ENCODE results near the gene ZNHIT2.

ZNHIT2 gene

GRCh38 chr11:65134240-65134951 is 16.9 kb upstream of the ZNHIT2 start, which contains the start of gene SYVN1:
Gene SYVN1 (minus strand): TSS chr11:65134519. CDS start chr11:65133601, 918 bp downstream.
- DNase-seq (ENCODE audit: low read depth, low spot score) = peak; percentile 93

DNA sequence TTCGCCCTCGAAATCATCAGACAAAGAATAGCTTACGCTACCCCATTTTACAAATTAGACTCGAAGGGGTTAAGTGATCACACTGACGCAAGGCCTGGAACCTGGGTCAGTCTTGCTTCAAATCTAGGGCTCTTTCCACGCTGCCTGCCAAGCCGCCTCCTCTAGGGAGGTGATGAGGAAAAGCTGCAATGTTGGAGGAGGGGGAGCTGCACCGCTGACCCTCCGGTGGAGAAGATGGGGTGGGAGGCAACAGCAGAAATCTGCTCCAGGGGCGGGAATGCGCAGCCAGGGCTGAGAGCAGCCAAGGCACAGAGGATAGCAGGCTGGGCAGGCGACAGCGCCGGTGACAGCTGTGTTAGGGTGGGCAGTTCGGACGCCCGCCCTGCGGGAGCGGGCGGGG is 16.2 kb upstream of the ZNHIT2 start:
- no peak for DNase-seq (ENCODE audit: low read depth, low spot score)

GRCh38 chr11:65132988-65133700 is 15.6 kb upstream of the ZNHIT2 start:
- no peak for DNase-seq (ENCODE audit: low read depth, low spot score)

GRCh38 chr11:65132238-65132987 is 14.9 kb upstream of the ZNHIT2 start:
- DNase-seq (ENCODE audit: low read depth, low spot score) = no peak

DNA sequence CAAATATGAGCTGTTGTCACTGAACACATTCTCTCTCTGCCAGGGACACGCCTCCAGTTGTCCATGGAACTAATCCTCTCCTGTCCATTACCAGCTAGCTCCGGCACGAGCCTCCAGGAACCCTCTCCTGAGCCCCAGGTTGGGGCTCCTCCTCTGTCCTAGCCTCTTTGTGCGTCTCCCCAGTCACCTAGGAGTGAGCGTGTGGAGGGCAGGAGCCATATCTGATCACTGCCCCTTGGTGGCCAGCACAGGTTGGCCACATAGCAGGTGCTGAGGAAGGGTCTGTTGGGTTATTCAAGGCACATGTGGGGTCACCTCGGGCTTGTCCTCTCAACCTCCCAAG is 14.4 kb upstream of the ZNHIT2 start:
- no peak for DNase-seq (ENCODE audit: low read depth, low spot score)

- DNase-seq (ENCODE audit: low read depth, low spot score) = no peak
Measured at GRCh38 chr11:65131417-65131776, 13.9 kb upstream of the ZNHIT2 start.

DNA sequence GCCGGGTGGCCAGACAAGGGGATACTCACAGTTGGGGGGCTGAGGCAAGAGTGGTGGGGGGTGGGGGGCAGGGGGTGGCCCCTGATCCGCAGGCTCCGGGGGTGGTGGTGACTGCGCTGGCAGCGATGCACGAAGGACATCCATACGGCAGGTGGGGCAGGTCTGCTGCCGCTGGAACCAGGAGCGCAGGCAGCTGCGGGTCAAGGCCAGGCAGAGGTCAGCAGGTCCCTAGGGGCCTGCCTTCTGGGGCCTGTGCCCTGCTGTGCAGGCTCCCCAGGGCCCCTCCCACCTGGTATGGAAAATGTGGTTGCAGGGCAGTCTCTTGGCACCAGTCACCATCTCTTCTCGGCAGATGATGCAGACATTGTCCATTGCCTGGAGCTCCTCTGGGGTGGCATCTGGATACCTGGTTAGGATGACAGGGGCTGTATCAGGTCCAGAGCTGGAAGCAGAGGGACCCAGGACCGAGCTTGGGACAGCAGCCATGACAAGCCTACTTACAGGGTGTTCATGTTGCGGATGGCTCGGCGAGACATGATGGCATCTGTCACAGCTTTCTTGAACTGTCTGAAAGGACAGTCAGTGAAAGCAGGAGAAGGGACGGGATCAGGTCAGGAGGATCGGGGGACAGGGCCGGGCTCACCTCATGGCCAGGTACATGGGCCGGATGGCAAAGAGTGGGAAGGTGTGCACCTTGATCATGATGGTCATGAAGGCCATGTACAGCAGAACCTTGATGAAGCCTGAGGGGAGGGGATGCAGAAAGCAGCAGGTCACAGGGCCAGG is 13.3 kb upstream of the ZNHIT2 start:
- no peak for DNase-seq (ENCODE audit: low read depth, low spot score)

GRCh38 chr11:65129649-65130441 is 12.3 kb upstream of the ZNHIT2 start:
- DNase-seq (ENCODE audit: low read depth, low spot score) = no peak

DNA sequence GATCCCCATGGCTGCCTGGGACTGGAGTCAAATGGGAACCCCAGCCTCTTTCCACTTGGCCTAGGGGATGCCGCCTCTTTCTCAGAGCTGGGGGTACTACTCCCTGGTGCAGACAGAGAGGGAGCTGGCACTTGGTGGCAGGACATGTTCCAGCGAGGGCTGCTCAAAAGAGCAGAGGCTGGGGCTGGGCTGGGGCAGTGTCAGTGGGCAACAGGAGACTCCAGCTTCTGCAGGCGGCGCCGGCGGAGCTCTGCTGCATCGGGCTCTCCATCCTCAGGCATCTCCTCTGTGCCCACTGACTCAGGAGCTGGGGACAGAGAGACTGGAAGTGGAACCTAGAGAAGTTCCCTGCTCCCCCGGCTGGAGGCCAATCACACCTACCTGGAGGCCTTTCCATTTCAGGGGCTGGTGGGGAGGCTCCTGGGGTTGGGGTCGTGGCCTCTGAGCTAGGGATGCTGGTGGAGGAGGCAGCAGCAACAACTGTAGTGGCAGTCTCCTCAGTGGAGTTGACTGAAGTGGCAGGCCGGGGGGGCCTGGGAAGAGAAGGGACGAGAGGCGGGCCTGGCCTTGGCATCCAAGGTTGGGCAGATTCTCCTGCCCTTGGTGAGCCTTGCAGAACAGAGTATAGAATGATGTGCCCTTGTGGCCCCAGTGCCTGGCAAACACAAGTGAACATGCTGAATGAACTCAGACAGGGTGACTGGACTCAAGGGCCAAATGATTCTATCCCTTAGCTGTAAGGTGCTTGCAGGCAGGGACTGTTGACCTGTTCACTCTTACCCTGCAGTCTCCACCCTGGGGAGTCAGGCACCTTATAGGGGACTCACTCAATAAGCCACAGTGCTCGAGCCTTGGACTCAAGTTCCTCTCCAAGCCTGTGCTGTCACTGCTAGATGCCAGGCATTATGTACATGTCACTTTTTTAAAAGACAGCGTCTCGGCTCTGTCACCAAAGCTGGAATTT is 11.0 kb upstream of the ZNHIT2 start:
- DNase-seq (ENCODE audit: low read depth, low spot score) = no peak

GRCh38 chr11:65127473-65128181 is 10.1 kb upstream of the ZNHIT2 start:
- no peak for DNase-seq (ENCODE audit: low read depth, low spot score)

DNA sequence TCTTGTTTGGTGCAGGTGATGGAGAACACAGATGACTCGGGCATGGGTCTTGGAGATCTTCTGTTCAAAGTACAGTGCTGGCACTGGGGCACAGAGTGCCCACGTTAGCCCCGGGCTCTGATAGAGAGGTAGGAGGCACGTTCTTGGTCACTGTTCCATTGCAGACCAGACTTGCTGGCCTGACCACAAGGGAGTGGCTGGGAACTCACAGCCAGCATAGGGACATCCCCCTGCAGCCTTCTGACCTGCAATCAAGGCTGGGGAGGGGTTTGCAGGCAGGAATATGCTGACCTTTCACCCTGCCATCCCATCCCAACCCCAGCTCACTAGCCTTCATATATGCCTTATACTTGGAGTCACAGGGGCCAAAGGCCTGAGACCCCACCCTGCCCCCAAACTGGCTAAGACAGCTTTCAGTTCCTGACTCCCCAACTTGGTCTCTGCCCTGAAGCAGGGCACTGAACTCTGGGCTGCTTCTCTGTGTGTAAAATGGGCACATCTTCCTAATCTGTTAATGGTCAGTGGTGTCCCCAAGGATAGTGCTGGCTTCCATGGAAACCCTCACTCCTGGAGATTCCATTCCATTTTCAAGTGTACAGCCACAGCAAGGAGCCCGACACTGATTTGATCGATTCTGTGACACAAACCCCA is 9.2 kb upstream of the ZNHIT2 start:
- no peak for DNase-seq (ENCODE audit: low read depth, low spot score)

DNA sequence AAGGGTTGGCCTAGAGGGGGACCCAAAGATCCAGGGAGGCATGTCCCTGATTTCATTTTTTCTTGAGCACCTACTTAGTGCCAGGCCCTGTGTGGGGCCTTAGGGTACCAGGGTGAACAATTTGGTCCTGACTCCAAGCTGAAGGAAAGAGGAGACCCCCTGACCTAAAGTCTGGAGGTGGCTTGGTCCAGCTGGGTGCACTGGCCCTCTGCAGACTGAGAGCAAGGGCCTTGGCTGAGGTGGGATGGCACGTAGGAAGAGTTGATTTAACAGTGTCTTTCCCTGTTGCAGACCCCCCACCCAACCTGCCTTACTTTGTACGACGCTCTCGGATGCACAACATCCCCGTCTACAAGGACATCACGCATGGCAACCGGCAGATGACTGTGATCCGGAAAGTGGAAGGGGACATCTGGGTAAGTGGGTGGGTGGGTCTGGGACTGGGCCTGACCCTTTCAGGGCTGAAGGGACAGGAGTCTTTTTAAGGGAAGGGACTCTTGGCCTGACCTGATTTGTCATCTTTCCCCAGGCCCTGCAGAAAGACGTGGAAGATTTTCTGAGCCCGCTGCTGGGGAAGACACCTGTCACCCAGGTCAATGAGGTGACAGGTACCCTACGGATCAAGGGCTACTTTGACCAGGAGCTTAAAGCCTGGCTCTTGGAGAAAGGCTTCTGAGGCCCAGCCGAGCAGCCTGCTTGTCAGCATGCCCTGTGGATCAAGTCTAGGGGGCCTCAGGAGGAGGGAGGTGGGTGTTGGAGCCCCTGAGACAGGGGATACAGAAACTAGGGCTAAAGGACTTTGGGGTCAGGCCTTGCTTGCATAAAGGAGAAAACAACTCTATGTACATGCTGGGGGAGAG is 7.9 kb upstream of the ZNHIT2 start:
- no peak for DNase-seq (ENCODE audit: low read depth, low spot score)

- no peak for DNase-seq (ENCODE audit: low read depth, low spot score)
Measured at GRCh38 chr11:65124480-65125196, 7.1 kb upstream of the ZNHIT2 start.

DNA sequence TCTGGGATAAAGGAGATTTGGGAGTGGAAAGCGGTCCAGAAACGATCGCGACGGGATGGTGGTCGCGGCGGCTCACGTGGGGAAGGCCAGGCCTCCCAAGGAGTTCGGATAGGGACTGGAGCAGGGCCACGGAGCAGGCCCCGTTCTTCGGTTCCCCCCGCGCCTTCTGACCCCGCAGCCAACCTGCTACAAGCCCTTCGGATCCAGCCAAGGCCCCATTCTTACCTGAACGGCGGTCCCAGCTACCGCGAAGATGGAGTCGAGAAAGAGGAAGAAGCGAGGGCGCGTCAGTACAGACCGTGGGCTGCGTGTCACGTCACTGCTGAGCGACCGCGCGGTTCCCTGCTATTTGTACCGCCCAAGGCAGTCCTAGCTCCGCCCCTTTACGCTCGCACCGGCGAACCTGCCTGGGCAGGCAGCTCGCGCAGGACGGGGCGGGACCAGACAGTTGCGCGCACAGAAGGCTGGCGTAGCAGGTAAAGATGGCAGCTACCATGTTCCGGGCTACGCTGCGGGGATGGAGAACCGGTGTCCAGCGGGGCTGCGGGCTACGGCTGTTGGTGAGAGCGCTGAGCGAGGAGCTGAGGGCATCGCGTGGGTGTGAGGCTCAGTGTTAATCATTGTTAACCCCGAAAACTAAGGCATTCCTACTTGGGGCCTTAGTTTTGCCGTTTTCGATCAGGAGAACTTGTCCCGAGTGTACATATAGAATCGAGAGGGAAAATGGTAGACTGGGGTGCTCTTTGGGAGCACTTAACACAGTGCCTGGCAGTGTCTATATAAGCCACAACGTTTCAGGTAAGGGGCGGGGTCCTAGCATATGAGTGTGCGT is 4.6 kb upstream of the ZNHIT2 start, which contains the start of the genes FAU and MRPL49:
Gene FAU, minus strand, starts transcription at position 270 of the 832 bp plus-strand sequence. CDS start 321 bp downstream, outside the sequence.
Gene MRPL49, plus strand, starts transcription at position 457 of the 832 bp plus-strand sequence. Its CDS starts 26 bp downstream, at position 483.
- peak; percentile 98 for DNase-seq (ENCODE audit: low read depth, low spot score)

GRCh38 chr11:65121447-65121864 is 4.0 kb upstream of the ZNHIT2 start:
- DNase-seq (ENCODE audit: low read depth, low spot score) = no peak

- no peak for DNase-seq (ENCODE audit: low read depth, low spot score)
Measured at GRCh38 chr11:65120831-65121230, 3.3 kb upstream of the ZNHIT2 start.
